CD4-positive, alpha-beta memory T cell (primary cell): ENCODE results near the gene NCF4. TPM values are rescaled to one million over a fixed set of nuclear protein-coding genes. Genes with fewer than 3 reads are reported as not detected.
A peak's percentile ranks its signal among the peaks of the same experiment; 100 is the strongest.

Experiments
- CTCF ChIA-PET: fragments of 350-600 bp; sonication (Branson Sonifier 250); formaldehyde crosslinking; loops from one replicate; lab custom pipeline; 2021; ENCODE audit warnings: inconsistent platforms; ENCODE audit not compliant: partially characterized antibody; lab: Charles Lee
- POLR2A ChIA-PET: fragments of 350-600 bp; sonication (Branson Sonifier 250); formaldehyde crosslinking; loops from one replicate; lab custom pipeline; 2021; ENCODE audit not compliant: partially characterized antibody; lab: Charles Lee
- DNase-seq, 5 donors: peaks; one replicate each; pipeline versions ENCODE4 v3.0.0 to v3.0.0-alpha.2; 2020 to 2022; ENCODE audit warnings: mixed read lengths in 1 of 5
- H3K27ac ChIP-seq: one replicate; pipeline ENCODE4 v1.7.0; 2013; ENCODE audit warnings: low read depth, low read length
- H3K27me3 ChIP-seq: 2 replicates; pipeline ENCODE4 v1.7.0; 2013; ENCODE audit warnings: mild to moderate bottlenecking, low read length, moderate library complexity; ENCODE audit not compliant: insufficient read depth
- H3K36me3 ChIP-seq: 2 replicates; pipeline ENCODE4 v1.7.0; 2013; ENCODE audit warnings: mild to moderate bottlenecking, low read length, moderate library complexity; ENCODE audit not compliant: insufficient read depth
- H3K4me1 ChIP-seq: 2 replicates; pipeline ENCODE4 v1.7.0; 2013; ENCODE audit warnings: mild to moderate bottlenecking, low read length, moderate library complexity; ENCODE audit not compliant: insufficient read depth
- H3K4me3 ChIP-seq, 2 donors: one replicate each; pipeline ENCODE4 v1.7.0; 2013; ENCODE audit warnings: low read length in 2 of 2, mild to moderate bottlenecking in 1 of 2
- H3K9me3 ChIP-seq, 2 donors: one replicate each; pipeline ENCODE4 v1.7.0; 2013; ENCODE audit warnings: low read length in 2 of 2, control low read depth in 1 of 2; ENCODE audit not compliant: control insufficient read depth in 1 of 2
- H3K27ac Mint-ChIP-seq, 7 donors: one replicate each; pipeline ENCODE4 v1.8.0; 2020 to 2021; ENCODE audit warnings: mixed read lengths in 7 of 7, mild to moderate bottlenecking in 6 of 7, inconsistent platforms in 3 of 7, moderate library complexity in 3 of 7
- H3K27me3 Mint-ChIP-seq, 2 donors: one replicate each; pipeline ENCODE4 v1.8.0; 2020 to 2021; ENCODE audit warnings: mixed read lengths in 2 of 2
- H3K36me3 Mint-ChIP-seq, 2 donors: one replicate each; pipeline ENCODE4 v1.8.0; 2020 to 2021; ENCODE audit warnings: mixed read lengths in 2 of 2, inconsistent platforms in 1 of 2, mild to moderate bottlenecking in 1 of 2
- H3K4me1 Mint-ChIP-seq, 4 donors: one replicate each; pipeline ENCODE4 v1.8.0; 2020 to 2021; ENCODE audit warnings: mixed read lengths in 4 of 4, mild to moderate bottlenecking in 1 of 4
- H3K4me3 Mint-ChIP-seq, 8 donors: one replicate each; pipeline ENCODE4 v1.8.0; 2020 to 2021; ENCODE audit warnings: mixed read lengths in 8 of 8, mild to moderate bottlenecking in 7 of 8, moderate library complexity in 6 of 8, inconsistent platforms in 3 of 8
- H3K9me3 Mint-ChIP-seq, 8 donors: one replicate each; pipeline ENCODE4 v1.8.0; 2020 to 2021; ENCODE audit warnings: mixed read lengths in 8 of 8, mild to moderate bottlenecking in 5 of 8, inconsistent platforms in 3 of 8, moderate library complexity in 1 of 8
- intact Hi-C: fragments of 100-400 bp; cut with micrococcal nuclease; formaldehyde crosslinking; loops from one replicate; pipeline ENCODE4 v1.15.1; 2023
- polyA plus RNA-seq, 2 donors: library from polyadenylated mRNA; unstranded; fragments of 300-500 nt; fragmentation: Illumina TruSeq; gene quantifications; one replicate each; pipeline ENCODE4 v1.2.3, GENCODE V29; 2021
- total RNA-seq, 2 experiments: library from RNA; stranded (reverse); gene quantifications; one replicate each; pipeline ENCODE4 v1.2.3, GENCODE V29; 2021

The NCF4 gene
- total and polyA plus RNA-seq, 4 experiments from 2014 or later = 16.6 to 28.0 (median 22.1) TPM

DNA sequence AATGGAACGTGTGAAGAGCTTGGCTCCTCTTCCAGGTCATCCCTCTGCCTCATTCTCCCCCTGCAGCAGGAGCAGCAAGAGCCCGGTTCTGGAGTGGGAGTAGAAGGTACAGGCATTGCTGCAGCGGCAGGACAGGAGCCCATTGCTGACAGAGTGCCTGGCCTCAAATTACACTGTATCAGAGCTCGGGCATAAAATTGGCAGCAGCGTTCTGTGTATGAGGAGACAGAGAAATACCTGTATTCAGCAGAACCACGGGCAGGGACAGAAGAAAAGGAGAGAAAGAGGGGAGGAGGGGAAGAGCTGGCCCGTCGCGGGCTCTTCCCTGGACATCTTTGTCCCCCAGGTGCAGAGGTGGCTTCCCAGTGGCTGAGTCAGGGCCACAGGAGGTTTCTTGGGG lies 2.6 kb upstream of the NCF4 start:
- Mint-ChIP-seq H3K9me3 (no peaks in the 10 kb centered on the region), H3K4me1 (peaks cover 19 to 49% (median 31%) of the 10 kb centered on the region in 4 donors), H3K4me3 (no peak overlapping the region), H3K27ac (peak overlapping the region in 1 of 7 donors; percentile 50), H3K36me3 (peaks cover 0 to 1% of the 10 kb centered on the region in 2 donors), H3K27me3 (peaks cover 2 to 4% of the 10 kb centered on the region in 2 donors)
- Histone ChIP-seq H3K4me1 (peaks cover 46% of the 10 kb centered on the region), H3K4me3 (no peak overlapping the region), H3K27ac (no peak overlapping the region), H3K9me3 (no peaks in the 10 kb centered on the region), H3K36me3 (no peaks in the 10 kb centered on the region), H3K27me3 (no peaks in the 10 kb centered on the region)
- CTCF ChIA-PET = interaction anchor here (2.3 to 11.6 kb wide), 6 partner anchors 8 to 339 kb away, joined by 5 to 112 read pairs (median 30); no protein-coding TSS in a partner anchor
- POLR2A ChIA-PET = interaction anchor here (1.7 to 3.8 kb wide), 2 partner anchors 16 to 29 kb away, joined by 3 to 18 read pairs; no protein-coding TSS in a partner anchor
- intact Hi-C loops = loop anchor here (10.0 kb wide), 1 partner anchor 337 kb away; no protein-coding TSS in a partner anchor
- no peak for DNase-seq

DNA sequence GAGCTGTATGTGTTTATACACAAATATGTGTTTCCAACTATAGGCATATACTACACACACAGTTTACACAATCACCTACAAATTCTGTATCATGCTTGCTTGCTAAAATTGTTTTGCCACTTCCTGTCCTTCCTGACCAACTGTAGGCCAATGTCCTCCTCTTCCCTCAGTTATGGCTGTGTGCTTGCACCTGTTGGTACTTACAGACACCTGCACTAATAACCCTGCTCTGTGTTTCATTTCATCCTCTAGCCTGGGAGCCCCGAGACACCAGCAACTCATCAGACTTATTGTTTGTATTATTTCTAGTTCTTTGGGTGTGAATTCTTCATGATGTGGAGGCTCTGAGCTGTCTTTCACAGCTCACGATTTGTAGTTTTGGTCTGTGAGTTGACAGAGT lies 1.8 kb upstream of the NCF4 start:
- peaks cover 2 to 4% of the 10 kb centered on the region in 2 donors for H3K27me3 Mint-ChIP-seq
- H3K9me3 Mint-ChIP-seq = no peaks in the 10 kb centered on the region
- H3K4me1 Mint-ChIP-seq = peaks cover 14 to 42% (median 26%) of the 10 kb centered on the region in 4 donors
- H3K36me3 Mint-ChIP-seq = peaks cover 1% of the 10 kb centered on the region in 2 donors
- Histone ChIP-seq H3K4me1 (peaks cover 38% of the 10 kb centered on the region), H3K4me3 (no peak overlapping the region), H3K9me3 (no peaks in the 10 kb centered on the region), H3K27me3 (no peaks in the 10 kb centered on the region), H3K27ac (no peak overlapping the region), H3K36me3 (no peaks in the 10 kb centered on the region)
- intact Hi-C loops = loop anchor here (10.0 kb wide), 1 partner anchor 336 kb away; no protein-coding TSS in a partner anchor
- no peak for DNase-seq
- ChIA-PET POLR2A (interaction anchor here (1.7 to 3.8 kb wide), 3 partner anchors 15 to 118 kb away, joined by 3 to 18 read pairs (median 5); no protein-coding TSS in a partner anchor), CTCF (interaction anchor here (1.5 to 11.6 kb wide), 7 partner anchors 7 to 118 kb away, joined by 5 to 112 read pairs (median 22); no protein-coding TSS in a partner anchor)
- peak overlapping the region in 1 of 7 donors; percentile 0 for H3K27ac Mint-ChIP-seq
- no peak overlapping the region for H3K4me3 Mint-ChIP-seq

DNA sequence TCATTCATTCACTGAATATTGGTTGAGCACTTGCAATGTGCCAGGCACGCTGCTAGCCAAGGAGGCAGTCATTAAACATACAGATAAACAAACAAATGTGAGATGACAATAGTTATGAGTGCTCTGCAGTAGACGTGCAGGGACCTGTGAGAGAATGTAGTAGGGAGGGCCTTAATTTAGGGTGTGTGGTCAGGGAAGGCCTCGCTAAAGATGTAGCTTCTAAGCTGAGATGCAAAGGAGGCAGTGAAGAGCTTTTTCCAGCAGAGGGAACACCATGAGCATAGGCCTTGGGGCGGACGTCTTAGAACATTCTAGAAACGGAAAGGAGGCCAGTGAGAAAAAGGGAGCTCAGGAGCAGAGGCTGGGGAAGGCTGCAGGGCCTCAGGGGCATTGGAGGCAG lies 789 bp upstream of the NCF4 start:
- H3K4me1 Mint-ChIP-seq = peaks cover 14 to 42% (median 26%) of the 10 kb centered on the region in 4 donors
- Histone ChIP-seq H3K4me3 (no peak overlapping the region), H3K27me3 (no peaks in the 10 kb centered on the region), H3K4me1 (peaks cover 36% of the 10 kb centered on the region), H3K27ac (no peak overlapping the region), H3K9me3 (no peaks in the 10 kb centered on the region), H3K36me3 (no peaks in the 10 kb centered on the region)
- peaks cover 2 to 4% of the 10 kb centered on the region in 2 donors for H3K27me3 Mint-ChIP-seq
- no peak for DNase-seq
- H3K4me3 Mint-ChIP-seq = peak overlapping the region in 6 of 8 donors; percentile 40 to 86 (median 82)
- intact Hi-C loops = no loop called here
- peak overlapping the region; percentile 24 to 95 (median 89) for H3K27ac Mint-ChIP-seq
- no peaks in the 10 kb centered on the region for H3K9me3 Mint-ChIP-seq
- ChIA-PET POLR2A (interaction anchor here (0.6 to 3.8 kb wide), 7 partner anchors 10 to 289 kb away, joined by 3 to 18 read pairs (median 5); partner anchors contain the start of gene IFT27), CTCF (interaction anchor here (1.5 to 11.6 kb wide), 6 partner anchors 9 to 117 kb away, joined by 5 to 112 read pairs (median 25); no protein-coding TSS in a partner anchor)
- H3K36me3 Mint-ChIP-seq = peaks cover 7 to 9% of the 10 kb centered on the region in 2 donors

DNA sequence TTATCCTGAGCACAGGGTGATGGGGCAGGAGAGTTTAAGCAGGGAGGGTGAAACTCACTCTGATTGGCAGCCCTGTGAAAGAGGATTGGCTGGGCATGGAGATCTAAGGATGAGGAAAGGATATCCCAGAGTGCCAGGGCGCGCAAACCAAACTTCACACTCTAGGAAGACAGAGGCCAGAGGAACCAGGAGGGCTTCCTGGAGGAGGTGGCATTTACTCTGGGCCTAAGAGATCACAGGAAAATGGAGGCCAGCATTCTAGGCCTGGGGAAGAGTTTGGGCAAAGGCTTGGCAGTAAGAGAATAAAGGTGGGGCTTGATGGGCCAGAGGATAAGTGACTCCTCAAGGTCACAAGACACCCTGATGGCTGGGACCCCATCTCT lies 377 bp upstream of the NCF4 start:
- no peak overlapping the region for H3K4me3 ChIP-seq
- no peak for DNase-seq
- H3K27ac Mint-ChIP-seq = peak overlapping the region; percentile 83 to 95 (median 90)
- ChIA-PET POLR2A (interaction anchor here (1.0 to 3.8 kb wide), 7 partner anchors 9 to 289 kb away, joined by 3 to 18 read pairs (median 5); partner anchors contain the start of gene IFT27), CTCF (interaction anchor here (1.5 to 11.6 kb wide), 7 partner anchors 8 to 116 kb away, joined by 5 to 112 read pairs (median 13); no protein-coding TSS in a partner anchor)
- H3K4me1 ChIP-seq = peaks cover 36% of the 10 kb centered on the region
- H3K27me3 ChIP-seq = no peaks in the 10 kb centered on the region
- H3K4me1 Mint-ChIP-seq = peaks cover 14 to 42% (median 26%) of the 10 kb centered on the region in 4 donors
- H3K9me3 Mint-ChIP-seq = no peaks in the 10 kb centered on the region
- H3K27ac ChIP-seq = peak overlapping the region; percentile 54
- peaks cover 2 to 4% of the 10 kb centered on the region in 2 donors for H3K27me3 Mint-ChIP-seq
- peak overlapping the region; percentile 71 to 86 (median 82) for H3K4me3 Mint-ChIP-seq
- H3K9me3 ChIP-seq = no peaks in the 10 kb centered on the region
- H3K36me3 Mint-ChIP-seq = peaks cover 9% of the 10 kb centered on the region in 2 donors
- intact Hi-C loops = no loop called here
- no peaks in the 10 kb centered on the region for H3K36me3 ChIP-seq

DNA sequence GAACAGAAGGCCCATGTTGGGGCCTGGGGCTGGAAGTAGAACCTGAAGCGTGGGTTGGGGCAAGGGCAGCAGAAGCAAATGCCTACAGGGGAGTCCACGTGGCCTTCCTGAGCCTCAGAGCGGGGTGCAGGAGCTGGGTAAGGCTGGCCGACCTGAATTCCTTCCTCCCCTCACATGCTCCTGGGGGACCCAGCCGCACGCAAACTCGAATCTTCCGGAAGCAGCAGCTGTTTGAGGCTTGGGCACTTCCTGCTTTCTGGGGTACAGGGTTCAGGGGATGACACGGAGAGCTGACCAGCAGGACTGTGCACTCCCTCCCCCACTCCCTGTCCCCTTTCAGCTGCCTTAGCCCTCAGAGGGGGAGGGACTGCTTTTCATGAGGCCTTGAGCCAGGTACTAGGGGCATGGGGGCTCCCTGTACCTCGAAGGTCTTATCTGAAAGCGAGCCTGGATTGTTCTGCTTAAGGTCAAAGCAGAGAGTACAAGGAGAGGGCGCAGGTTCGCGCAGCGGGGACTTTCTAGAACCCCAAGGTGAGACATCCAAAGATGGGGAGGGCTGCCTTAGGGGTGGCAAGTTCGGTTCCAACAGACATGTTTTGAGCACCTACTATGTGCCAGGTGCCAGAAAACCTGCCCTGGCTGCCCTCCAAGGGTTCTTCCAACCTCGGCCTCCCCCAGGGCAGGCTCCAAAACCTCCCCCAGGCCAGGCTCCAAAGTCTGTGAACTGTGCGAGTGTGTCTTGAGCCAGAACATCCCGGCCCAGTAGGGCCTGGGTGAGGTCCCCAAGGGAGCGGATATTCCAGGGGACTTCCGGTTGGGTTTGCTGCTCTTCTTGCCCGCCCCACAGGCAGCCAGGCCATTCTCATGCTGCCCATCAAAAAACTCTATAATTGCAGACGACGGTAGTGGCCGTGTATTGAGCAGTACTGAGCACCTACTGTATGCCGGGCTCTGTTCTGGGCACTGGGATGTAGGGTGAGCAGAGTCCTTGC lies 1.7 kb downstream of the NCF4 start:
- POLR2A ChIA-PET = interaction anchor here (0.6 to 3.8 kb wide), 5 partner anchors 7 to 24 kb away, joined by 3 to 18 read pairs (median 6); no protein-coding TSS in a partner anchor
- Histone ChIP-seq H3K4me3 (no peak overlapping the region), H3K4me1 (peaks cover 28% of the 10 kb centered on the region), H3K9me3 (no peaks in the 10 kb centered on the region), H3K27ac (no peak overlapping the region), H3K36me3 (peaks cover 7% of the 10 kb centered on the region), H3K27me3 (no peaks in the 10 kb centered on the region)
- Mint-ChIP-seq H3K36me3 (peaks cover 21 to 25% of the 10 kb centered on the region in 2 donors), H3K4me3 (peak overlapping the region in 7 of 8 donors; percentile 15 to 86 (median 44)), H3K9me3 (no peaks in the 10 kb centered on the region), H3K27ac (peak overlapping the region in 2 of 7 donors; percentile 24 to 33), H3K27me3 (no peaks in the 10 kb centered on the region), H3K4me1 (peaks cover 10 to 29% (median 19%) of the 10 kb centered on the region in 4 donors)
- intact Hi-C loops = no loop called here
- DNase-seq = no peak
- CTCF ChIA-PET = interaction anchor here (1.1 to 11.6 kb wide), 4 partner anchors 9 to 114 kb away, joined by 5 to 112 read pairs (median 10); no protein-coding TSS in a partner anchor

DNA sequence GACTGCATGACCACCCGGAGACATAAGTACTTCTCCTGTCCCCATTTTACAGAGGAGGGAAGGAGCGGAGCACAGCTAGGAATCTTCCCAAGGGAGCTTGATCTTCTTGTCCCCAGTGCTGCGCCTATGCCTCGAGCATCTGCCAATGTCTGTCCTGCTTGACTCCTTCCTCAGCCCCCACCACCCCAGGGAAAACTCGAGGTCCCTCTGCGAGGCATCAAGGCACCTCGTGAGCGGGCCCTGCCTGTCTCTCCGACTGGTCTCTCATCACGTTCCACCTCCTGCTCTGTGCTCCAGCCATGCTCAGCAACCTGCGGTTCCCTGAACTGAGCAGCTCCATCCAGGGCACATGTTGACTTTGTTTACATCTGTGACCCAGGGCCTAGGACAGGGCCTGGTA lies 2.5 kb downstream of the NCF4 start:
- Mint-ChIP-seq H3K27me3 (no peaks in the 10 kb centered on the region), H3K36me3 (peaks cover 21 to 30% of the 10 kb centered on the region in 2 donors), H3K9me3 (no peaks in the 10 kb centered on the region), H3K4me3 (no peak overlapping the region), H3K27ac (no peak overlapping the region), H3K4me1 (peaks cover 10 to 29% (median 19%) of the 10 kb centered on the region in 4 donors)
- Histone ChIP-seq H3K9me3 (no peaks in the 10 kb centered on the region), H3K4me1 (peaks cover 28% of the 10 kb centered on the region), H3K36me3 (peaks cover 7% of the 10 kb centered on the region), H3K4me3 (no peak overlapping the region), H3K27ac (no peak overlapping the region), H3K27me3 (no peaks in the 10 kb centered on the region)
- ChIA-PET POLR2A (no interaction called here), CTCF (interaction anchor here (1.1 to 11.6 kb wide), 2 partner anchors 10 to 113 kb away, joined by 5 to 112 read pairs; no protein-coding TSS in a partner anchor)
- DNase-seq = no peak
- intact Hi-C loops = no loop called here
